MCF 10A (cell line): ENCODE data around the gene ZNF692. TPM values are rescaled to one million over a fixed set of nuclear protein-coding genes. Genes with fewer than 3 reads are reported as not detected.
A peak's percentile ranks its signal among the peaks of the same experiment; 100 is the strongest.

ENCODE experiments used
- BruUV-seq: library from RNA; stranded (reverse); fragments of 400-500 nt; replicated peaks from 2 replicates; lab custom pipeline; 2021; lab: Mats Ljungman, UMichigan
- CTCF ChIA-PET: fragments of 300-600 bp; sonication (Branson Sonifier 250); formaldehyde crosslinking; extraction: SDS; loops from one replicate; lab custom pipeline; 2021; ENCODE audit warnings: antibody characterized with exemption, inconsistent platforms; lab: Yijun Ruan, JAX
- POLR2A ChIA-PET: fragments of 300-600, 350-650 bp; sonication (Branson Sonifier 250); formaldehyde crosslinking; extraction: SDS; loops from one replicate; lab custom pipeline; 2020; ENCODE audit warnings: antibody characterized with exemption, inconsistent platforms; lab: Yijun Ruan, JAX
- DNase-seq: peaks from one replicate; pipeline ENCODE4 v3.0.0-alpha.2; 2018; ENCODE audit not compliant: unreplicated experiment
- H3K27ac Mint-ChIP-seq: one replicate; pipeline ENCODE4 v1.8.0; 2022; ENCODE audit warnings: mild to moderate bottlenecking, low read depth, mixed read lengths; ENCODE audit not compliant: unreplicated experiment
- H3K27me3 Mint-ChIP-seq: one replicate; pipeline ENCODE4 v1.8.0; 2022; ENCODE audit warnings: mixed read lengths; ENCODE audit not compliant: insufficient read depth, unreplicated experiment
- H3K36me3 Mint-ChIP-seq: one replicate; pipeline ENCODE4 v1.8.0; 2022; ENCODE audit warnings: mild to moderate bottlenecking, moderate library complexity, mixed read lengths; ENCODE audit not compliant: insufficient read depth, unreplicated experiment
- H3K4me1 Mint-ChIP-seq: one replicate; pipeline ENCODE4 v1.8.0; 2022; ENCODE audit warnings: mixed read lengths; ENCODE audit not compliant: insufficient read depth, unreplicated experiment
- H3K4me3 Mint-ChIP-seq: one replicate; pipeline ENCODE4 v1.8.0; 2022; ENCODE audit warnings: mild to moderate bottlenecking, moderate library complexity, mixed read lengths; ENCODE audit not compliant: unreplicated experiment
- H3K9me3 Mint-ChIP-seq: one replicate; pipeline ENCODE4 v1.8.0; 2022; ENCODE audit warnings: mixed read lengths; ENCODE audit not compliant: unreplicated experiment
- CTCF ChIP-seq: fragments of 200-600 bp; IDR thresholded peaks from one replicate; pipeline ENCODE4 v1.8.0; 2022; ENCODE audit warnings: antibody characterized with exemption, mild to moderate bottlenecking; ENCODE audit not compliant: unreplicated experiment
- intact Hi-C: fragments of 100-400 bp; cut with micrococcal nuclease; formaldehyde crosslinking; loops from 2 replicates; pipeline ENCODE4 v1.14.1; 2022
- total RNA-seq: library from RNA; stranded (reverse); gene quantifications from 2 replicates; pipeline ENCODE4 v1.2.3, GENCODE V29; 2022

The ZNF692 gene
- total RNA-seq, 1 experiment from 2014 or later = 103 TPM

- Mint-ChIP-seq H3K27me3 (no peaks in the 10 kb centered on the region), H3K9me3 (no peaks in the 10 kb centered on the region), H3K27ac (peak overlapping the region; percentile 17), H3K36me3 (peaks cover 64% of the 10 kb centered on the region), H3K4me3 (no peak overlapping the region), H3K4me1 (peaks cover 60% of the 10 kb centered on the region)
- intact Hi-C loops = no loop called here
- ChIA-PET CTCF (interaction anchor here (0.6 to 5.1 kb wide), 11 partner anchors 9 to 579 kb away, joined by 3 to 40 read pairs (median 3); partner anchors contain the start of gene ZNF692), POLR2A (interaction anchor here (0.7 to 1.7 kb wide), 4 partner anchors 12 to 27 kb away, joined by 3 to 4 read pairs (median 4); partner anchors contain the start of gene ZNF672)
- TF ChIP-seq CTCF = no peak
- no peak for DNase-seq
- BruUV-seq = no TSS peak
Observed at GRCh38 chr1:248822148-248823032, 36.5 kb downstream of the ZNF692 start.

DNA sequence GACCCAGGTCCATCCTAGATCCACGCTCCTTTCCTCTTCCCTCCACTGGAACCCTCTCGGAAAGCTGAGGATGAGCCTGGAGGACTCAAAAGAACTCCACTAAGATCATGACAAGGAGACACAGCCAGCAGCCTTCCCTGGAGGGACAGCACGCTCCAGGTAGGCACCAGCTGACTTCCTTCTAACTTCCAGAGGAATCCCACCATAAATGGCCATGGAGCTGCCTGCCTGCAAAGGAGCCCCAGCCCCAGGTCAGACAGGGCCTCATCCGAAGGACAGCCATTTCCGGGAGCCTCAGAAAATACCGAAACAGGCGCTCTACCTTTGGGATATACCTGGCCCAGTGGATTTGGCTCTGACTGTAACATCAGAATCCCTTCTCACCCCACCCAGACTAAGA is 37.2 kb downstream of the ZNF692 start:
- no peak overlapping the region for H3K27ac Mint-ChIP-seq
- POLR2A ChIA-PET = interaction anchor here (1.2 to 1.7 kb wide), 2 partner anchors 11 to 18 kb away, joined by 4 read pairs; no protein-coding TSS in a partner anchor
- CTCF ChIA-PET = interaction anchor here (0.6 to 5.1 kb wide), 9 partner anchors 8 to 199 kb away, joined by 3 to 40 read pairs (median 3); partner anchors contain the start of gene ZNF692

GRCh38 chr1:248821101-248821500 is 37.8 kb downstream of the ZNF692 start:
- CTCF ChIA-PET = interaction anchor here (0.6 to 5.1 kb wide), 7 partner anchors 9 to 196 kb away, joined by 3 to 40 read pairs (median 3); partner anchors contain the start of gene ZNF692

More for the DNA sequence above, 37.2 kb downstream of the ZNF692 start:
- BruUV-seq = no TSS peak
- no peak for DNase-seq
- Mint-ChIP-seq H3K27me3 (no peaks in the 10 kb centered on the region), H3K4me1 (peaks cover 55% of the 10 kb centered on the region), H3K4me3 (no peak overlapping the region), H3K36me3 (peaks cover 72% of the 10 kb centered on the region), H3K9me3 (no peaks in the 10 kb centered on the region)
- intact Hi-C loops = loop anchor here (1.0 kb wide), 1 partner anchor 199 kb away; no protein-coding TSS in a partner anchor
- no peak for TF ChIP-seq CTCF

More at GRCh38 chr1:248821101-248821500, 37.8 kb downstream of the ZNF692 start:
- Mint-ChIP-seq H3K27me3 (no peaks in the 10 kb centered on the region), H3K9me3 (no peaks in the 10 kb centered on the region), H3K4me3 (no peak overlapping the region), H3K36me3 (peaks cover 77% of the 10 kb centered on the region), H3K4me1 (peaks cover 53% of the 10 kb centered on the region), H3K27ac (peak overlapping the region; percentile 16)
- TF ChIP-seq CTCF = no peak
- intact Hi-C loops = loop anchor here (1.0 kb wide), 1 partner anchor 199 kb away; no protein-coding TSS in a partner anchor
- DNase-seq = peak; percentile 41
- POLR2A ChIA-PET = interaction anchor here (1.2 to 1.7 kb wide), 2 partner anchors 9 to 18 kb away, joined by 4 to 5 read pairs; no protein-coding TSS in a partner anchor
- no TSS peak for BruUV-seq
